HEK293 (cell line): ENCODE results near the gene UBALD1.

Experiments
- KLF16 ChIP-seq: fragments of 450-650 bp; formaldehyde crosslinking; IDR thresholded peaks from 2 replicates; pipeline ENCODE4 v1.5.1; 2017; ENCODE audit warnings: missing biosample characterization, missing genetic modification characterization
- MYNN ChIP-seq: fragments of 450-650 bp; formaldehyde crosslinking; IDR thresholded peaks from 2 replicates; pipeline ENCODE4 v1.5.1; 2016; ENCODE audit warnings: missing biosample characterization, missing genetic modification characterization, borderline replicate concordance
- ZBTB20 ChIP-seq: fragments of 450-650 bp; formaldehyde crosslinking; IDR thresholded peaks from 2 replicates; pipeline ENCODE4 v1.5.1; 2016; ENCODE audit warnings: missing biosample characterization, missing genetic modification characterization
- ZNF629 ChIP-seq: fragments of 450-650 bp; formaldehyde crosslinking; IDR thresholded peaks from 2 replicates; pipeline ENCODE4 v1.5.1; 2017; ENCODE audit warnings: missing biosample characterization, missing genetic modification characterization
- TF ChIP-seq, protein P1 (sequence below): fragments of 450-650 bp; formaldehyde crosslinking; IDR thresholded peaks from 2 replicates; pipeline ENCODE4 v1.5.1; 2016; ENCODE audit warnings: missing biosample characterization, missing genetic modification characterization

DNA sequence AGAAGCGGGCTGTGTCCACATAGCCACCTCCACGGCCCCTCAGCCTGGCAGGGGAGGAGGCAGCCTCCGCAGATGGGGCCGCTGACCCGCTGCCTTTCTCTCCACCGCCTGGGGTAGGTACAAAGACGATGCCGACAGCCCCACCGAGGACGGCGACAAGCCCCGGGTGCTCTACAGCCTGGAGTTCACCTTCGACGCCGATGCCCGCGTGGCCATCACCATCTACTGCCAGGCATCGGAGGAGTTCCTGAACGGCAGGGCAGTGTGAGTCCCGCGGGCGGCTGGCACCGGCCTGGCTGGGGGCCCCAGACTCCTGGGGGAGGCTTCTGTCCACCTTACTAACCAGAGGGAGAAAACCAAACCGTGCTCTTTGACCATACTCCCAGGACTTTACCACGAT, 37.9 kb upstream of the UBALD1 start:
- TF ChIP-seq ZBTB20 (tag by site-specific recombination) (no peak), KLF16 (tag by site-specific recombination) (no peak), ZNF629 (tag by site-specific recombination) (no peak), MYNN (tag by site-specific recombination) (no peak)
- TF ChIP-seq, protein P1, sequence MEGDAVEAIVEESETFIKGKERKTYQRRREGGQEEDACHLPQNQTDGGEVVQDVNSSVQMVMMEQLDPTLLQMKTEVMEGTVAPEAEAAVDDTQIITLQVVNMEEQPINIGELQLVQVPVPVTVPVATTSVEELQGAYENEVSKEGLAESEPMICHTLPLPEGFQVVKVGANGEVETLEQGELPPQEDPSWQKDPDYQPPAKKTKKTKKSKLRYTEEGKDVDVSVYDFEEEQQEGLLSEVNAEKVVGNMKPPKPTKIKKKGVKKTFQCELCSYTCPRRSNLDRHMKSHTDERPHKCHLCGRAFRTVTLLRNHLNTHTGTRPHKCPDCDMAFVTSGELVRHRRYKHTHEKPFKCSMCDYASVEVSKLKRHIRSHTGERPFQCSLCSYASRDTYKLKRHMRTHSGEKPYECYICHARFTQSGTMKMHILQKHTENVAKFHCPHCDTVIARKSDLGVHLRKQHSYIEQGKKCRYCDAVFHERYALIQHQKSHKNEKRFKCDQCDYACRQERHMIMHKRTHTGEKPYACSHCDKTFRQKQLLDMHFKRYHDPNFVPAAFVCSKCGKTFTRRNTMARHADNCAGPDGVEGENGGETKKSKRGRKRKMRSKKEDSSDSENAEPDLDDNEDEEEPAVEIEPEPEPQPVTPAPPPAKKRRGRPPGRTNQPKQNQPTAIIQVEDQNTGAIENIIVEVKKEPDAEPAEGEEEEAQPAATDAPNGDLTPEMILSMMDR (tag by site-specific recombination) = no peak
